ENCODE data around the gene MYH14.
"Not testable (repeated sequence)": the region's sequence is repeated elsewhere in the genome, so short reads cannot be mapped to it uniquely, and the experiment has no call there.

The MYH14 gene

DNA sequence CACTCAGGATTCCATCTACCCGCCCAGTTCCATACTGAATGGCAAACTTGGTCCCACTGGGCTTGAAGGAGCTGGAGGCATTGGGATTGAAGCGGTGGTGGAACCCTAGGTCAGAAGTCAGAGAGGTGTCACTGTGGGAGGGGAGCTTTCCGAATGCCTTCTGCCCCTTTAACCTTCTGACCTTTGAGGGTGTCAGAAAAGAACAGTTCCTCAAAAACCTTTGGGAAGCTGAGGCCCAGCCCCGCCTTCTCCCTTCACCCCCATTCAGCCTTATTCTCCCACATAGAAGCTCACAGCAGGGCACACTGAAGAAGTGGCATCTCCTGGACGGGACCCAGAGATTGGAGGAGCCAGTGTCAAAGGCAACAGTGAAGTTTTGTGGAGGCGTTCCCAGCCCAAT lies 133.6 kb downstream of the MYH14 start:
- not testable (repeated sequence) for DNase-seq

DNA sequence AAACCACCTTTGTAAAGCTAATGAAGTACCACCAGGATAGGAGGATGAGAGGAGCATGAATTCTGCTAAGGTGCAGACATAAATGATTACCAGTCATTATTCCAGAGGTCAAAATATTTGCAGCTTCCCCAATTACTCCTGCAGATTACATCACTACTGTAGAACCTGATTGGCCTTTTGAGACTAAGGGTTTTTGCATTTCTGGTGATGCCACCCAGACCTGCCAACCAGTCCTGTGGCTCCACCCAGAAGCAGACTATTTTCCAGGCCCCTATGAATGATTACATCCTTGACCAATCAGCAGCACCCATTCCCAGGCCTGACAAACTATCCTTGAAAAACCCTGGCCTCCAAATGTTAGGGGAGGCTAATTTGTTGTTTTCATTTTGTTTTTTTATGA lies 136.9 kb downstream of the MYH14 start:
- peak in 1 of 2 donors; percentile 22 for DNase-seq

DNA sequence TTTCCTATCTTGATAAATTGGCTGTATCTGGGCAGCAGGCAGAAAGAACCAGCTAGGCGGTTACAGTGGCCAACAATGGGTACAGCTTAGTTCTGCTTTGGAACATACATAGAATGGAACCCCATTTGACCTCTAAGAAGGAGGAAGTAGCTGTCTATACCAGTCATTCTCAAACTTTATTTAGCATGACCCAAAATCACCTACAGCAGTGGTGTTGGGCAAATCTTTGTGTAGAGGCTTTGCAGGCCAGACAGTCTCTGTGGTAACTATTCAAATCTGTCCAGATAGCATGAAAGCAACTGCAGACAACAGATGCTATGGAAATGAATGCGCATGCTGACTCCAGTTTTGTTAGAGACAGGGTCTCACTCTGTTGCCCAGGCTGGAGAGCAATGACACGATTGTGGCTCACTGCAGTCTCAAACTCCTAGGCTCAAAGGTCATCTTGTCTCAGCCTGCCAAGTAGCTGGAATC lies 137.7 kb downstream of the MYH14 start:
- peak in 1 of 2 donors; percentile 44 for DNase-seq

DNA sequence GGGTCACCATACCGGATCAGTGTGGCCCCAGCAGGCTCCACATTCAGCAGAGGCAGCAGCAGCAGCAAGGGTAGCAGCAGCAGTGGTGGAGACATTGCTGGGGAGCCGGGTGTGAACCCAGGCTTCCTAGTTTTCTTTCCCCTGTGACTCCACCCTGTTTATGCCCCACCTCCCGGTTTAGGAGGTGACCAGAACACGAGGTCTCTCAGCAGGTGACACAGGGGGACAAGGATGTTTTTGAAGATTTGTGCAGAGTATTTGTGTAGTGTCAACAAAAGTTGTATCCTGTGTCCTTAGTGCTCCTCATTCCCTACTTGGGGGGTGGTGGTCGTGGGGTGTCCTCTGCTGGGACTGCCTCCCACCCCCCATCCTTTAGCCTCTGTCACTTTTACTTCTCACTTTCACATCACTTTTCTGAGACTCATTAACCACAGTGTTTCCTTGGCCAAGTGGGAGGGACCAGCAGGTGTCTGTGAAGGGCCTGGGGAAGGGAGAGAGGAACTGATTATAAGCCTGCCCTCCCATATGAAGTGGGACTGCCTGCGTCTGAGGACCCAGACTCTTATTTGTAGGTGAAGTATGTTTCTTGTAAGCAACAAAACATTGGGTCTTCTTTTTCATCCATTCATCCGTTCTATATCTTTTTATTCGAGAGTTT lies 141.4 kb downstream of the MYH14 start:
- peak in 1 of 2 donors; percentile 66 for DNase-seq

DNA sequence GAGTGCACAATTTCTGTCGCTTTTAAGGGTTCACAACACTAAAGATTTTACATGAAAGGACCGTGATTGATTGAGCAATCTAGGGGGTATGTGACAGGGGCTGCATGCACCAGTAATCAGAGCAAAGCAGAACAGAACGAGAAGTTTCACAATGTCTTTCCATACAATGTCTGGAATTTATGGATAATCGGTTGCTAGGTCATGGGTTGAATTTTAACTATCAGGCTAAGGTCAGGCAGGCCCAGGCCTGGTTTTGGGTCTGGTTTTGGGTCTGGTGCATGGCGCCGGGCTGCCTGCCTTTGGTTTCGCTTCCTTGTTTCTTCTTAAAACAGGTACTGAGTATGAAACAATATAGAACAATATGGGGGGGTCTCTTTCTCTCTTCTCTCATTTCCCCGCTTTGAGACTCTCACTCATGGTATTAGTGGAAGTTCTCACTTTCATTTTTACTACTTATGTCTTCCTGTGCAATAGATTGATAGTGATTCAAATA lies 143.7 kb downstream of the MYH14 start:
- peak in 1 of 2 donors; percentile 61 for DNase-seq

DNA sequence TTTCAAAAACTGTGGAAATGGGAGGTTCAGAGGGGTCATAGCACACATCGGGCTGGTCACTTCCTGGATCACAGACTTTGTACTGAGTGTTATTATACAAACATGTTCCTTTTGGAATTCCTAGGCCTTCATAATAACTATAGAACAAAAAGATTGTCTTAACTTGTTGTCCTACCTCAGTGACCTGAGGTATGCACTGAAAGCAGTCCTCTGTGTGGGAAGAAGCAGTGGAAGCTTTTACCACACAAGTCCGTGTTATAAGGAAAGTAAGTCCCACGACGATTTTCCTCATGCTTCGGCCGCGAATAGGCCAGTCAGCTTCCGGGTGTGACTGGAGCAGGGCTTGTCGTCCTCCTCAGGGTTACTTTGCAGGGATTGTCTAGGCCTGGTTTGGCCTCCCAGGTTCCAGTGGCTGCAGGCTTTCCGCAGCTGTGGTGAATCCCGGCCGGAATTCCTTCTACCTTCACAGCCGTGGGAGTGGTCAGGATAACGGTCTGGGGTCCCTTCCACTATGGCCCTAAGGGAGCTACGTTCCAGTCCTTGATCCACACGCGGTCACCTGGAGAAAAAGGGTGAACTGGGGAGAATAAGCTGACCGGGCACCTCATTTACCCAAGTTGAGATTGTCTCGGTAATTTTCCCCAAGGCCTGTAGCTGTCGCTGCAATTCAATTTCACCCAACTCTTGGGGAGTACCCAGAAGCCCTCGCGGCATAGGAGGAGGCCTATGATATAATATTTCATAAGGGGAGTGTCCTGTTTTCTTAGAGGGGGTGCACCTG lies 146.0 kb downstream of the MYH14 start:
- no peak for DNase-seq

DNA sequence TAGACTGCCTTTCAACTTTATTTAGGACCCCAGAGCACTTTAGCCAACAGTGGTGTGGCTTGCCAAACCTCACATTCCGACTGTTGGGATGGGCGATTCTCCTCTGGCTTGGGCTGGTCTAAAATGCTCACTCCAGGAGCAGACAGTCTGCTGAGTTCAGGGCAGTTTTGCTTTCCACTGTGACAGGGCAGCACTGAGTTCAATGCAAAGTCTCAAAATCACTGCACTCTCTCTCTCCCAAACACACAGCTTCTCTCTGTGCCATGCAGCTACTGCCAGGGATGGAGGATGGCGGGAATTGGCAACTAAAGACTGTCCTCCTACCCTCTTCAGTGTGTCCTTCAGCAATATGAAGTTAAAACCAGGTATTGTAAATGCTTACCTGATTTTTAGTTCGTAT lies 148.8 kb downstream of the MYH14 start:
- no peak for DNase-seq

DNA sequence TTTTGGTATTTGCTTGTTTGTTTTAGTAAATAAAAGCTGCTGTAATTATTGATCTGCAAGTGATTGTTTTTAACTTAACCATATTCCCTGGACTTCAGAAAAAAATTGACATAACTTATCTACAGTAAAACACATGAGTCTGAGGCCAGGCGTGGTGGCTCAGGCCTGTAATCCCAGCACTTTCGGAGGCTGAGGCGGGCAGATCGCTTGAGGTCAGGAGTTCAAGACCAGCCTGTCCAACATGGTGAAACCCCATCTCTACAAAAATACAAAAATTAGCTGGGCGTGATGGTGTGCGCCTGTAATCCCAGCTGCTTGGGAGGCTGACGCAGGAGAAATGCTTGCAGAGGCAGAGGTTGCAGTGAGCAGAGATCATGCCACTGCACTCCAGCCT lies 150.1 kb downstream of the MYH14 start:
- not testable (repeated sequence) for DNase-seq

DNA sequence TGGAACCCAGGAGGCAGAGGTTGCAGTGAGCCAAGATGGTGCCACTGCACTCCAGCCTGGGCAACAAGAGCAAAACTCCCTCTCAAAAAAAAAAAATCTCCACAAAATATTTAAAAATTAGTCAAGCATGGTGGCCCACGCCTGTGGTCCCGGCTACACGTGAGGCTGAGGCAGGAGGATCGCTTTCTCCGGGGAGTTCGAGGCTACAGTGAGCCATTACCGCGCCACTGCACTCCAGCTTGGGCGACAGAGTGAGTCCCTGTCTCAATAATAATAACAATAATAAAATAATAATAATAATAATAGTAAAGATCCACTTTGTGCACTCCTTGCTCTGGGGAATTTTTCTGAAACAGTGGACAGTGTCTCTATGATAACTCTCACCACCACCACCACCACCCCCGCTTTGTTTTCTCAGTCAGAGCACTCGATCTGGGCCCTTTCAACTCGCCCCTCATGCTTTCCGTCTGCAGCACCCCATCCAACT lies 153.3 kb downstream of the MYH14 start:
- DNase-seq = no peak

DNA sequence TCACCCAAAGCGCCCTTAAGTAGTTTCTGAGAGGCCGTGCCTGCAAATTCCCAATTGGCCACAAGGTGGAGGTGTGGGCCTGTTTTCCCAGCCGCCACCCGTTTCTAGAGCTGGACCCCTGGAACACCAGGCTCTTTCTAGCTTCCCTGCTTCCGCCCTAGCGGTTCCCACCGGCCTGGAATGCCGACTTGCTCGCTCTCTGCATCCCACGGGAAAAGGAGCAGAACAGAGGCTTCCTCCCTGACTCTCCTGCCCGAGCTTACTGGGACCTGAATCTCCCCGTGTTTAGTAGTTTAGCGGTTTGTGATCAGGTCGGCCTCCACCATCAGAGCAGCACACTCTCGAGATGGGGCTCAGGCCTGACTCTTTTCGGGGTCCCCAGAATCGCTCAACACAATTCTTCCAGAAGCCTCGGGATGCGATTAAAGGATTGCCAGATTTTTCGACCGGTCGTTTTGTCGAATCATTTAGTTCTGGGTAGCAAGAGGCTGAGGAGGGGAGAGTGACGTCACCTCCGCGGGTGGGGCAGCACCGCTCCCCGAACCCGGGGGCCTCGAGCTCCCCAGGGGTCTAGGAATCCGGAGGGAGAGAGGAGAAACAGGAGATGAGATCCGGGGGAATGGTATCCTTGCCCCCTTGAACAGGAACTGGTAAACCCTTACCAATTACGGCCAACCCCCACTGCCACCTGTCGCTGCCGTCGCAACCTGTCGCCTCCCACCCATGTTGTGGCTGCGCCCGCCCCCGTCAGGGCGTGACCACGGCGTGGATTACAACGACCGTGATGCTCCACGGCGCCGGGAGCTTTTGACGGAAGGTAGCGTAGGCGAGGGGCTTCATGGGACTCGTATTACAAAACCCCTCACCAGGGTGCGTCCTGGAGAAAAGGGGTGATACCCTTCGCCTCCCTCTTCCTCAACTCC lies 154.0 kb downstream of the MYH14 start:
- peak; percentile 91 for DNase-seq

DNA sequence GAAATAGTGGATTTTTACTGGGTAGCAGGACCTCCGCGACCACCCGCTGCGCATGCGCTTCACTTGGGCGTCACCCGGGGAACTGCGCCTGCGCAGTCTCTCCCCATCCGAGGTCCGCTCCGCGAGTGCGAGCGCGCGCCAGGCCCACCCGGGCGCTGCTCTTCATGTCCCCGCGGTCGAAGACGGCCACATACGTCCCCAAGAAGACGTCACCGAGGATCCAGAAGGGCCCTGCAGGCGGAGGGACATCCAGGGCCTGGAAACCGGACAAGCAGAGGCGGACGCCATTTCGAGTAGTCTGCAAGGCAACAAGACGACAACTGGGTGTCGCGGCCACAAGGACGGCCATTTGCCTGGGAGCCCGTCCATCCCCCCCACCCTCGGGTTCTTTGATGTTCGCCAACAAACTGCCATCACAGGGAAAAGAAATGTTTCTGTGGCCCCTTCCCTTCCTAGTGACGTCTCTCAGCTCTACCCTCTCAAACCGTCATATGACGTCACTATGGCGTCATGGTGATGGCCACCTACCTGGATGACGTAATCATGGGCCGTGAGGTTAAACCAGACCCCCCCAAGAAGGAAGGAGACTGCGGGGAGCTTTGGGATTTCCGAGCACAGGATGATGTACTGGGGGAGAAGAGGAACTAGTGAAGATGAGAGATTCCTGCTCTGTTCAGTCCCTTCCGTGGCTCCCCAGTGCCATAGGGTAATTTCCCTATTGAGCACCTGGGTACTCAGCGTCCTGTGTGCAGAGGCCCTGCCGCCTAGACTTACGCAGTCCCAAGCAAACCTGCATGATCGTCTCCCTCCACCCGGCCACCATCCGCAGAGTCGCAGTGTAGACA lies 155.3 kb downstream of the MYH14 start:
- peak; percentile 88 for DNase-seq

DNA sequence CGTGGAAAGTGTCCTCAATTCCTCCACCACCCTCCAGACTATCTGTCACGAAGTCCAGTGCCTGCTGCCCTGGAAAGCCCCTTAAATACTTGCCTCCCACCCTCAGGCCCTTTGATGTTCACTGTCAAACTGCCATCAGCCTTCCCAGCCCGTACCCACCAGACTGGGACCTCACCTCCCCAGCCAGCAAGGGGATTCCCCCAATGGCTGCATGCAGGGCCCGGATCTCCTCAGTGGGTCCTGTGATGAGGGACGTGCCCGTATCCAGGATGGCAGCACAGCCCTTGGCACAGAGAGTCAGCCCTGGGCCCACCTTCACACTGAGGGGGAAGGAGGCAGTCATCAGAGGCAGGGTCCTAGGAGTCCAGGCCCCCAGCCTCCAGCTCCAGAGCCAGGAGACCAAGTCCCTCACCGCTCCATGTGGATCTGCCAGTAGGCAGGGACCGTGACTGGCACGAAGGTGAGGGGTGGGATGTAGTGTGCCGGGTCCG lies 156.0 kb downstream of the MYH14 start:
- no peak for DNase-seq

Data from CD4-positive, alpha-beta T cell treated with Interleukin-1 beta for 1 hour (primary cell).